B cell (primary cell): Measurements from ENCODE around the gene IL20. TPM values are rescaled to one million over a fixed set of nuclear protein-coding genes. Genes with fewer than 3 reads are reported as not detected.
A peak's percentile ranks its signal among the peaks of the same experiment; 100 is the strongest.

Experiments used
- ATAC-seq: fragments of 200-7000 bp; cut with Tn5 transposase; one replicate; pipeline ENCODE4 v1.10.0; 2021; ENCODE audit warnings: low read depth, mild to moderate bottlenecking, moderate number of reproducible peaks, moderate library complexity
- CTCF ChIA-PET: fragments of 350-600 bp; sonication (Branson Sonifier 250); formaldehyde crosslinking; loops from one replicate; lab custom pipeline; 2021; ENCODE audit warnings: antibody characterized with exemption, inconsistent platforms; lab: Charles Lee
- POLR2A ChIA-PET: fragments of 350-600 bp; sonication (Branson Sonifier 250); formaldehyde crosslinking; loops from one replicate; lab custom pipeline; 2021; ENCODE audit warnings: antibody characterized with exemption; lab: Charles Lee
- DNase-seq: peaks from one replicate; pipeline ENCODE4 v3.0.0; 2013
- H2AFZ ChIP-seq: 2 replicates; pipeline ENCODE4 v1.6.1; 2012; ENCODE audit warnings: mild to moderate bottlenecking, low read depth, low read length; ENCODE audit not compliant: insufficient read depth, poor library complexity, severe bottlenecking
- H3K27ac ChIP-seq, 2 donors: 1 replicate in 1 of 2; 2 replicates in 1 of 2; pipeline ENCODE4 v1.5.1; 2012 to 2013; ENCODE audit warnings: low read length in 2 of 2, mild to moderate bottlenecking in 2 of 2, moderate library complexity in 1 of 2
- H3K27me3 ChIP-seq, 4 experiments: fragments of 200-600 bp in 1 of 4; sonication (generic) in 1 of 4; replicated peaks in 1 of 4; 1 replicate in 2 of 4; 2 replicates in 2 of 4; pipeline versions ENCODE4 v1.6.1 to v1.7.0; 2013 to 2016; ENCODE audit warnings: low read length in 3 of 4, mild to moderate bottlenecking in 2 of 4, mixed read lengths in 1 of 4, moderate library complexity in 1 of 4; ENCODE audit not compliant: insufficient read depth in 4 of 4, control insufficient read depth in 3 of 4; ENCODE audit errors: control extremely low read depth in 1 of 4
- H3K36me3 ChIP-seq, 2 experiments: replicated peaks in 1 of 2; 1 replicate in 1 of 2; 2 replicates in 1 of 2; pipeline versions ENCODE4 v1.6.1 to v1.7.1; 2013; ENCODE audit warnings: low read length in 1 of 2; ENCODE audit not compliant: insufficient read depth in 2 of 2, control insufficient read depth in 1 of 2; ENCODE audit errors: control extremely low read depth in 1 of 2, extremely low read depth in 1 of 2
- H3K4me1 ChIP-seq, 2 donors: fragments of 200-600 bp in 1 of 2; sonication (generic) in 1 of 2; 1 replicate in 1 of 2; 2 replicates in 1 of 2; pipeline versions ENCODE4 v1.5.1 to v1.6.1; 2013 to 2017; ENCODE audit warnings: low read length in 2 of 2; ENCODE audit not compliant: control insufficient read depth in 2 of 2, insufficient read depth in 2 of 2
- H3K4me2 ChIP-seq: replicated peaks from 2 replicates; pipeline ENCODE3; 2012; ENCODE audit warnings: mild to moderate bottlenecking, low read depth, low read length; ENCODE audit not compliant: poor library complexity, severe bottlenecking
- H3K4me3 ChIP-seq, 5 experiments: fragments of 200-600 bp in 1 of 5; sonication (generic) in 1 of 5; 1 replicate in 3 of 5; 2 replicates in 2 of 5; pipeline versions ENCODE4 v1.5.1 to v1.7.0; 2011 to 2016; ENCODE audit warnings: low read length in 4 of 5, mild to moderate bottlenecking in 4 of 5, low read depth in 2 of 5, control low read depth in 1 of 5, moderate library complexity in 1 of 5; ENCODE audit not compliant: insufficient read depth in 1 of 5; ENCODE audit errors: control extremely low read depth in 1 of 5, extremely low read depth in 1 of 5
- H3K79me2 ChIP-seq: fragments of 200-600 bp; sonication (generic); one replicate; pipeline ENCODE4 v1.6.0; 2016; ENCODE audit warnings: low read length; ENCODE audit not compliant: control insufficient read depth, insufficient read depth
- H3K9ac ChIP-seq: fragments of 200-600 bp; sonication (generic); 2 replicates; pipeline ENCODE4 v1.6.1; 2017; ENCODE audit warnings: mild to moderate bottlenecking, low read length, moderate library complexity
- H3K9me3 ChIP-seq, 3 donors: one replicate each; pipeline versions ENCODE4 v1.6.1 to v1.7.1; 2013; ENCODE audit warnings: low read length in 2 of 3; ENCODE audit not compliant: control insufficient read depth in 2 of 3, insufficient read depth in 1 of 3; ENCODE audit errors: control extremely low read depth in 1 of 3
- H4K20me1 ChIP-seq: 2 replicates; pipeline ENCODE4 v1.6.0; 2012; ENCODE audit warnings: mild to moderate bottlenecking, low read length; ENCODE audit not compliant: insufficient read depth, control insufficient read depth, poor library complexity, severe bottlenecking
- H3K27ac Mint-ChIP-seq: one replicate; pipeline ENCODE4 v1.8.0; 2021; ENCODE audit warnings: mixed read lengths
- H3K27me3 Mint-ChIP-seq: one replicate; pipeline ENCODE4 v1.8.0; 2021; ENCODE audit warnings: mixed read lengths
- H3K4me1 Mint-ChIP-seq: one replicate; pipeline ENCODE4 v1.8.0; 2021; ENCODE audit warnings: mixed read lengths
- H3K4me3 Mint-ChIP-seq: one replicate; pipeline ENCODE4 v1.8.0; 2021; ENCODE audit warnings: mixed read lengths
- H3K9me3 Mint-ChIP-seq: one replicate; pipeline ENCODE4 v1.8.0; 2022; ENCODE audit warnings: mixed read lengths; ENCODE audit not compliant: insufficient read depth
- CTCF ChIP-seq: fragments of 200-600 bp; IDR thresholded peaks from one replicate; pipeline ENCODE4 v1.8.0; 2022; ENCODE audit warnings: antibody characterized with exemption, mild to moderate bottlenecking
- EZH2 ChIP-seq: IDR thresholded peaks from 2 replicates; pipeline ENCODE4 v1.6.1; 2012; ENCODE audit warnings: borderline replicate concordance, low read depth, mild to moderate bottlenecking, moderate library complexity, low read length; ENCODE audit not compliant: insufficient read depth, poor library complexity, severe bottlenecking
- WGBS: methylation state at CpG from one replicate; pipeline ENCODE4 v1.1.5; 2013; ENCODE audit warnings: missing lambda C conversion rate; ENCODE audit not compliant: insufficient coverage; 5-methylcytosine and 5-hydroxymethylcytosine counted together
- intact Hi-C: fragments of 100-400 bp; cut with micrococcal nuclease; formaldehyde crosslinking; loops from one replicate; pipeline ENCODE4 v1.10.0; 2022
- polyA plus RNA-seq: library from polyadenylated mRNA; depleted of rRNA; stranded (reverse); fragments of >200 nt; gene quantifications from 2 replicates; pipeline ENCODE4 v1.2.3, GENCODE V29; 2012
- total RNA-seq, 2 donors: library from RNA; stranded (reverse); fragments of 120-200 nt in 1 of 2; gene quantifications; 1 replicate in 1 of 2; 2 replicates in 1 of 2; pipeline versions ENCODE4 v1.2.3 to v1.2.4, GENCODE V29; 2013 to 2022

IL20 gene
- total and polyA plus RNA-seq, 2 donors (not counting 1 experiment from before 2014, with no cell fraction given): not detected

GRCh38 chr1:206824331-206824730 is 41.1 kb upstream of the IL20 start:
- Mint-ChIP-seq H3K27me3 (no peaks in the 10 kb centered on the region), H3K27ac (peak overlapping the region; percentile 71), H3K4me3 (peak overlapping the region; percentile 42), H3K4me1 (peaks cover 46% of the 10 kb centered on the region), H3K9me3 (no peaks in the 10 kb centered on the region)
- H3K36me3 ChIP-seq: no peaks in the 10 kb centered on the region
- peak overlapping the region in 1 of 5 experiments; percentile 13 for H3K4me3 ChIP-seq
- no peak overlapping the region for H2AFZ ChIP-seq
- TF ChIP-seq EZH2 (no peak), CTCF (no peak)
- ChIA-PET CTCF (interaction anchor here (0.5 to 1.3 kb wide), 2 partner anchors 15 to 113 kb away, joined by 3 to 5 read pairs; no protein-coding TSS in a partner anchor), POLR2A (interaction anchor here (0.6 kb wide), 1 partner anchor 609 kb away, joined by 3 read pairs; no protein-coding TSS in a partner anchor)
- H3K9ac ChIP-seq: peak overlapping the region; percentile 16
- peaks cover 0 to 4% (median 0%) of the 10 kb centered on the region in 3 donors for H3K9me3 ChIP-seq
- intact Hi-C loops: no loop called here
- peaks cover 37 to 45% of the 10 kb centered on the region in 2 donors for H3K4me1 ChIP-seq
- peaks cover 8% of the 10 kb centered on the region for H3K79me2 ChIP-seq
- no peaks in the 10 kb centered on the region for H4K20me1 ChIP-seq
- H3K4me2 ChIP-seq: peak overlapping the region; percentile 65
- ATAC-seq (peak; percentile 51), DNase-seq (peak; percentile 48)
- peak overlapping the region; percentile 62 to 74 for H3K27ac ChIP-seq
- no peaks in the 10 kb centered on the region for H3K27me3 ChIP-seq
- no CpG with 5 or more reads among the region's 3 CpGs for WGBS

- DNase-seq (no peak), ATAC-seq (no peak)
- no peak overlapping the region for H3K4me2 ChIP-seq
- H4K20me1 ChIP-seq: no peaks in the 10 kb centered on the region
- no peak overlapping the region for H3K9ac ChIP-seq
- peaks cover 8% of the 10 kb centered on the region for H3K79me2 ChIP-seq
- CTCF ChIA-PET: interaction anchor here (0.7 to 1.4 kb wide), 6 partner anchors 19 to 92 kb away, joined by 3 to 5 read pairs (median 3); no protein-coding TSS in a partner anchor
- H2AFZ ChIP-seq: no peak overlapping the region
- peaks cover 57% of the 10 kb centered on the region for H3K4me1 Mint-ChIP-seq
- H3K27ac ChIP-seq: no peak overlapping the region
- no peaks in the 10 kb centered on the region for H3K36me3 ChIP-seq
- intact Hi-C loops: no loop called here
- H3K27ac Mint-ChIP-seq: no peak overlapping the region
- peaks cover 0 to 4% (median 0%) of the 10 kb centered on the region in 3 donors for H3K9me3 ChIP-seq
- POLR2A ChIA-PET: no interaction called here
- H3K27me3 ChIP-seq: no peaks in the 10 kb centered on the region
- no peak for TF ChIP-seq EZH2
- no peak for TF ChIP-seq CTCF
- no peak overlapping the region for H3K4me3 ChIP-seq
- H3K9me3 Mint-ChIP-seq: no peaks in the 10 kb centered on the region
- H3K4me1 ChIP-seq: peaks cover 45 to 60% of the 10 kb centered on the region in 2 donors
- H3K27me3 Mint-ChIP-seq: no peaks in the 10 kb centered on the region
- 67% methylated on average over 1 of the region's 4 CpGs for WGBS
- no peak overlapping the region for H3K4me3 Mint-ChIP-seq
Observed at GRCh38 chr1:206826394-206826793, 39.0 kb upstream of the IL20 start.
